ENCODE measurements around the gene CASP6. TPM values are rescaled to one million over a fixed set of nuclear protein-coding genes. Genes with fewer than 3 reads are reported as not detected.

CASP6 gene
- total RNA-seq, 1 donor from 2014 or later = 15.0 TPM

DNA sequence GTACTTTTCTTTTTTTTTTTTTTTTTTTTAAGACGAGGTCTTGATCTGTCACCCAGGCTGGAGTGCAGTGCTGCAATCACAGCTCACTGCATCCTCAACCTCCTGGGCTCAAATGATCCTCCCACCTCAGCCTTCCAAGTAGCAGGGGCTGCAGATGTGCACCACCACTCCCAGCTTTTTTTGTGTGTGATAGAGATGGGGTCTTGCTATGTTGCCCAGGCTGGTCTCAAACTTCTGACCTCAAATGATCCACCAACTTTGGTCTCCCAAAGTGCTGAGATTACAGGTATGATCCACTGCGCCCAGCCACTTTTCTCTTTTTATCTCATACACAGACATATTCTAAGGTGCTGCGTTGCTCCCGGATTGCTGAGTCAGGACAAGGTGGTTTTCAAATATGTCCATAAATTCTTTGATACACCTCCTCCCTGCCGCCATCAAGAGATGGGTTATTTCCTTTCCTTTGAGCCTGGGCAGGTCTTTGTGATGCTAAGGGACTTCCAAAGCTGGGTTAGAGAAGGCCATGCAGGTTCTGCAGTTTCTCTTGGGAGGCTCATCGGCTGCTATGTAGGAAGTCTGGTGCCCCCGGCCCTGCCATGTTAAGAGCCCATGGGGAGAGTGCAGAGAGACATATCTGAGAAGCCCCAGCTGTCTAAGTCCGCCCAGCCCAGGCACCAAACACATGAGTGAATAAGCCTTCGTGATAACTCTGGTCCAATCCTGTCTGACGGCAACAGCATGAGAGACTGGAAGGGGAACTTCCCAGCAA is 35.0 kb upstream of the CASP6 start:
- Mint-ChIP-seq H3K27me3 (ENCODE audit: unreplicated experiment) (peaks cover 6% of the 10 kb centered on the region), H3K9me3 (ENCODE audit: unreplicated experiment) (no peaks in the 10 kb centered on the region), H3K27ac (ENCODE audit: unreplicated experiment) (no peak overlapping the region), H3K36me3 (ENCODE audit: unreplicated experiment) (no peaks in the 10 kb centered on the region), H3K4me1 (ENCODE audit: low read depth, unreplicated experiment) (no peaks in the 10 kb centered on the region), H3K4me3 (ENCODE audit: unreplicated experiment) (no peak overlapping the region)
- TF ChIP-seq, protein P1, sequence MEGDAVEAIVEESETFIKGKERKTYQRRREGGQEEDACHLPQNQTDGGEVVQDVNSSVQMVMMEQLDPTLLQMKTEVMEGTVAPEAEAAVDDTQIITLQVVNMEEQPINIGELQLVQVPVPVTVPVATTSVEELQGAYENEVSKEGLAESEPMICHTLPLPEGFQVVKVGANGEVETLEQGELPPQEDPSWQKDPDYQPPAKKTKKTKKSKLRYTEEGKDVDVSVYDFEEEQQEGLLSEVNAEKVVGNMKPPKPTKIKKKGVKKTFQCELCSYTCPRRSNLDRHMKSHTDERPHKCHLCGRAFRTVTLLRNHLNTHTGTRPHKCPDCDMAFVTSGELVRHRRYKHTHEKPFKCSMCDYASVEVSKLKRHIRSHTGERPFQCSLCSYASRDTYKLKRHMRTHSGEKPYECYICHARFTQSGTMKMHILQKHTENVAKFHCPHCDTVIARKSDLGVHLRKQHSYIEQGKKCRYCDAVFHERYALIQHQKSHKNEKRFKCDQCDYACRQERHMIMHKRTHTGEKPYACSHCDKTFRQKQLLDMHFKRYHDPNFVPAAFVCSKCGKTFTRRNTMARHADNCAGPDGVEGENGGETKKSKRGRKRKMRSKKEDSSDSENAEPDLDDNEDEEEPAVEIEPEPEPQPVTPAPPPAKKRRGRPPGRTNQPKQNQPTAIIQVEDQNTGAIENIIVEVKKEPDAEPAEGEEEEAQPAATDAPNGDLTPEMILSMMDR (IDR thresholded peaks at IDR 0.05; ENCODE audit: partially characterized antibody, unreplicated experiment) = no peak
- DNase-seq = no peak

DNA sequence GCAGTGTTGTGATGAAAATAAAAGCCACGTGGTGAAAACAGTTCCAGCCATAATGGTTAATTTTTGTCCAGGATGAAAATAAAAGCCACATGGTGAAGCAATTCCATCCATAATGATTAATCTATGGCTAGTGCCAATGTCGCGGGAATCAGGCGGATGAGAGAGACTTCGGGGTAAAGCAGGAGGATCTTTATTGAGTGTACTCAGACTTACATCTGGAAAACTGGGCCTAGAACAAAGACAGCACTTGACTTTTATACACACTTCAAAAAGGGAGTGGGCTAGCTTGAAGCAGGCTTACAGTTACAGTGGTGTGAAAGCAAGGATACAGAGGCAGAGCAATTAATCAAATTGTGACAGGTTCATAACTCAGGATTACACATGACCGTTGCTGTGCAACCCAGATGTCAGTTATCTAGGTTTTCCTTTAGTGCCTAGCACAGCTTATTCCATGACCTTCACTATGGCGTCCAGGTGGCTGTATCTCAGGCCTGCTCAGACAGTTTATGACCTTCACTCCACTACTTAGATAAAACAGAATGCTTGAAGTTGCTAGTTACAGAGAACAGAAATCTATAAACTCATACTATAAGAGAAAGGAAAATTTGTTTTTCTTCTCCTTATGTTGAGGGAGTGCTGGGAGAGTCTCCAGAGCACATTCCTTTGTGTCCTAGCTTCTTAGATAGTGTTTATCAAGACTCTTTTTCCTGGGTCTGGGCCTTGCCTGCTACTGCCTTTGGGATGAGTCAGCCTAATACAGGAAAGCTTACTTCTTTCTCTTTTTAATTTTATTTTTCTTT is 32.5 kb upstream of the CASP6 start:
- H3K36me3 Mint-ChIP-seq (ENCODE audit: unreplicated experiment) = no peaks in the 10 kb centered on the region
- TF ChIP-seq, protein P1 (IDR thresholded peaks at IDR 0.05; ENCODE audit: partially characterized antibody, unreplicated experiment) = no peak
- H3K27me3 Mint-ChIP-seq (ENCODE audit: unreplicated experiment) = peaks cover 11% of the 10 kb centered on the region
- DNase-seq = no peak
- peaks cover 2% of the 10 kb centered on the region for H3K4me1 Mint-ChIP-seq (ENCODE audit: low read depth, unreplicated experiment)
- H3K9me3 Mint-ChIP-seq (ENCODE audit: unreplicated experiment) = no peaks in the 10 kb centered on the region
- H3K27ac Mint-ChIP-seq (ENCODE audit: unreplicated experiment) = no peak overlapping the region
- H3K4me3 Mint-ChIP-seq (ENCODE audit: unreplicated experiment) = no peak overlapping the region

DNA sequence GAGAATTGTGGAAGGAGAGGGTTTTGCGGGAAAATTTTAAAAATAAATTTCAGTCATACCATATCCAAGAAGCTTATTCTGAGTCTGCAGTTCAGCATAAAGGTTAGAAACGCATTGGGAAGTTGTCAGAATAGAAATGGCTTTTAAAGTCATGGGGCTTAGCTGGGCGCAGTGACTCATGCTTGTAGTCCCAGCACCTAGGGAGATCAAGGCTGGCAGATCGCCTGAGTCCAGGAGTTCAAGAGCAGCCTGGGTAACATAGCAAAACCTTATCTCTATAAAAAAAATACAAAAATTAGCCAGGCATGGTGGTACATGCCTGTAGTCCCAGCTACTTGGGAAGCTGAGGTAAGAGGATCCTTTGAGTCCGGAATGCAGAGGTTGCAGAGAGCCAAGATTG is 30.5 kb upstream of the CASP6 start:
- Mint-ChIP-seq H3K4me1 (ENCODE audit: low read depth, unreplicated experiment) (peaks cover 4% of the 10 kb centered on the region), H3K27ac (ENCODE audit: unreplicated experiment) (no peak overlapping the region), H3K4me3 (ENCODE audit: unreplicated experiment) (no peak overlapping the region), H3K9me3 (ENCODE audit: unreplicated experiment) (peaks cover 6% of the 10 kb centered on the region), H3K36me3 (ENCODE audit: unreplicated experiment) (no peaks in the 10 kb centered on the region), H3K27me3 (ENCODE audit: unreplicated experiment) (peaks cover 11% of the 10 kb centered on the region)
- no peak for DNase-seq
- TF ChIP-seq, protein P1 (IDR thresholded peaks at IDR 0.05; ENCODE audit: partially characterized antibody, unreplicated experiment) = no peak

DNA sequence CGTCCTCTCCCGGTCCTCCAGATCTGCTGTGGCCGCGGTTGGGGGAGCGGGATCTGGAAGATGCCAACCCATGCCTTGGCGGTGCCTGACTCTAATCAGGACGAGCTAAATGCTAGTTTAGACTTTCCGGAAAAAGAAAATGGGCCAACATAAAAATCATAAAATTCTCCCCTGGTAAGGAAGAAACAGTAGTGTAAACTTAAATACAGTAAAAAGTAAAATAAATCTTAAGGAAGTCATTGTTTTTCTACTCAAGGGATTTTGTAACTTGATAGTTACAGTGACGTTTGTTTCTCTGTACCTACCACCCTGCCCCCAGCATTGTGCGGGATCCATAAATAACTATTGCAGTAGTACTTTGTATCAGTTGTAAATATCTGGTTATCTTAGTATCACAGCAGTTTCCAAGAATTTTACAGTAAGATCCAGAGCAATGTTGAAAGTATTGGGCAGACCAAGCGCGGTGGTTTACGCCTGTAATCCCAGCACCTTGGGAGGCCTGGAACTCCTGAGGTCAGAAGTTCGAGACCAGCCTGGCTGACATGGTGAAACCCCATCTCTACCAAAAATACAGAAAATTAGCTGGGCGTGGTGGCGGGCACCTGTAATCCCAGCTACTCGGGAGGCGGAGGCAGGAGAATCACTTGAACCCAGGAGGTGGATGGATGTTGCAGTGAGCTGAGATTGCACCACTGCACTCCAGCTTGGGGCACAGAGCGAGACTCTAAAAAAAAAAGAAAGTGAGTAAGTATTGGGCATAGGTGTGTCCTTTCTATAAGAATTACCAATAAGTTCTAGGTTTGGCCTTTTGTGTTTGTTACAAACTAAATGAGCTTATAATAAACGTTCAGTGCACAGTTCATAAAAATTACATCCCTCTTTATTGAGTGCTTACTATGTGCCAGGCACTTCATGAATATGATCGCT is 27.6 kb upstream of the CASP6 start:
- Mint-ChIP-seq H3K4me1 (ENCODE audit: low read depth, unreplicated experiment) (peaks cover 5% of the 10 kb centered on the region), H3K9me3 (ENCODE audit: unreplicated experiment) (peaks cover 6% of the 10 kb centered on the region), H3K36me3 (ENCODE audit: unreplicated experiment) (no peaks in the 10 kb centered on the region), H3K4me3 (ENCODE audit: unreplicated experiment) (peak overlapping the region; percentile 88), H3K27ac (ENCODE audit: unreplicated experiment) (no peak overlapping the region), H3K27me3 (ENCODE audit: unreplicated experiment) (peaks cover 6% of the 10 kb centered on the region)
- TF ChIP-seq, protein P1 (IDR thresholded peaks at IDR 0.05; ENCODE audit: partially characterized antibody, unreplicated experiment) = no peak
- DNase-seq = no peak

All from glutamatergic neuron (in vitro differentiated cells).